ENCODE data around the gene NHEJ1. TPM values are rescaled to one million over a fixed set of nuclear protein-coding genes. Genes with fewer than 3 reads are reported as not detected.

Gene NHEJ1
- total RNA-seq, 2 experiments from 2014 or later: 22.4 to 26.3 TPM

- peaks cover 4% of the 10 kb centered on the region for H3K36me3 Mint-ChIP-seq (ENCODE audit: low read depth)
Measured at GRCh38 chr2:219090436-219091299, 69.9 kb downstream of the NHEJ1 start.

DNA sequence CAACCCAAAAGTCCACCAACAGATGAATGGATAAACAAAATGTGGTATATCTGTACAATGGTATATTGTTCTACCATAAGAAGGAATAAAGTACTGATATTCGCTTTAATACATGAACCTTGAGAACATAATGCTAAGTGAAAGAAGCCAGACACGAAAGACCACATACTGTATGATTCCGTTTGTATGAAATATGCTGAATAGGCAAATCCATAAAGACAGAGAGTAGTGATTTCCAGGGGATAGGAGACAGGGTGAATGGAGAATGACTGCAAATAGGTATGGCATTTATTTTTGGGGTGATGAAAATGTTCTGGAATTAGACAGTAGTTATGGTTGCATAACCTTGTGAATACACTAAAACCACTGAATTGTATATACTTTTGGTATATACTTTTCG lies 71.3 kb downstream of the NHEJ1 start:
- ATAC-seq (no peak), DNase-seq (no peak)
- H3K4me3 Mint-ChIP-seq: no peak overlapping the region
- no peaks in the 10 kb centered on the region for H3K27me3 Mint-ChIP-seq
- ChIA-PET CTCF (interaction anchor here (1.3 to 3.4 kb wide), 5 partner anchors 15 to 60 kb away, joined by 4 to 13 read pairs (median 11); no protein-coding TSS in a partner anchor), POLR2A (no interaction called here)
- intact Hi-C loops (cut with micrococcal nuclease): no loop called here
- H3K27ac Mint-ChIP-seq: no peak overlapping the region
- H3K9me3 Mint-ChIP-seq: no peaks in the 10 kb centered on the region
- peaks cover 3% of the 10 kb centered on the region for H3K36me3 Mint-ChIP-seq (ENCODE audit: low read depth)
- H3K4me1 Mint-ChIP-seq (ENCODE audit: low read depth): peaks cover 14% of the 10 kb centered on the region
- TF ChIP-seq, protein P1, sequence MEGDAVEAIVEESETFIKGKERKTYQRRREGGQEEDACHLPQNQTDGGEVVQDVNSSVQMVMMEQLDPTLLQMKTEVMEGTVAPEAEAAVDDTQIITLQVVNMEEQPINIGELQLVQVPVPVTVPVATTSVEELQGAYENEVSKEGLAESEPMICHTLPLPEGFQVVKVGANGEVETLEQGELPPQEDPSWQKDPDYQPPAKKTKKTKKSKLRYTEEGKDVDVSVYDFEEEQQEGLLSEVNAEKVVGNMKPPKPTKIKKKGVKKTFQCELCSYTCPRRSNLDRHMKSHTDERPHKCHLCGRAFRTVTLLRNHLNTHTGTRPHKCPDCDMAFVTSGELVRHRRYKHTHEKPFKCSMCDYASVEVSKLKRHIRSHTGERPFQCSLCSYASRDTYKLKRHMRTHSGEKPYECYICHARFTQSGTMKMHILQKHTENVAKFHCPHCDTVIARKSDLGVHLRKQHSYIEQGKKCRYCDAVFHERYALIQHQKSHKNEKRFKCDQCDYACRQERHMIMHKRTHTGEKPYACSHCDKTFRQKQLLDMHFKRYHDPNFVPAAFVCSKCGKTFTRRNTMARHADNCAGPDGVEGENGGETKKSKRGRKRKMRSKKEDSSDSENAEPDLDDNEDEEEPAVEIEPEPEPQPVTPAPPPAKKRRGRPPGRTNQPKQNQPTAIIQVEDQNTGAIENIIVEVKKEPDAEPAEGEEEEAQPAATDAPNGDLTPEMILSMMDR (IDR thresholded peaks at IDR 0.05): no peak

More at GRCh38 chr2:219090436-219091299, 69.9 kb downstream of the NHEJ1 start:
- H3K9me3 Mint-ChIP-seq: no peaks in the 10 kb centered on the region
- H3K4me1 Mint-ChIP-seq (ENCODE audit: low read depth): peaks cover 8% of the 10 kb centered on the region
- ATAC-seq (no peak), DNase-seq (no peak)
- H3K4me3 Mint-ChIP-seq: no peak overlapping the region
- ChIA-PET CTCF (interaction anchor here (0.7 to 3.9 kb wide), 11 partner anchors 9 to 61 kb away, joined by 3 to 22 read pairs (median 3); no protein-coding TSS in a partner anchor), POLR2A (interaction anchor here (0.7 kb wide), 1 partner anchor 32 kb away, joined by 3 read pairs; no protein-coding TSS in a partner anchor)
- no peaks in the 10 kb centered on the region for H3K27me3 Mint-ChIP-seq
- intact Hi-C loops (cut with micrococcal nuclease): no loop called here
- TF ChIP-seq, protein P1 (IDR thresholded peaks at IDR 0.05): no peak
- H3K27ac Mint-ChIP-seq: no peak overlapping the region

GRCh38 chr2:219087848-219088247 lies 72.8 kb downstream of the NHEJ1 start:
- CTCF ChIA-PET: interaction anchor here (0.7 to 3.4 kb wide), 11 partner anchors 13 to 91 kb away, joined by 3 to 13 read pairs (median 4); no protein-coding TSS in a partner anchor

DNA sequence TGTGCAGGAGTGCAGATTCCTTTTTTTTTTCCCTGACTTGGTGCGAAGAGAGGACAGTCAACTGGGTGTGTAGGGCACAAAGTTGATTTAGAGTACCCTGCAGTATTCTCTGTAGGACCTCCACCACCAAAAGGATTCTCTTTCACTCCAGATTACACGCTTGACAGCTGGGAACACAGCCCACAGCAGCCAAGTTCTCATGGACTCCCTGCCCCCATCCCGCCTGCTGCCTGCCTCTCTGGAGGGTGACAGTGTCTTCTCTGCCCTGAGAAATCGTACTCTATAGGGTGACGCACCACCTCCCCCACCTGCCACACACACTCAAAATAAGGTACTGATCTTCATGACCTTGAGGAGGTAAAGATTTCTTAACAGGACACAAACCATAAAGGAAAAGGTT lies 73.3 kb downstream of the NHEJ1 start:
- ATAC-seq (no peak), DNase-seq (no peak)
- Mint-ChIP-seq H3K4me1 (ENCODE audit: low read depth) (peaks cover 14% of the 10 kb centered on the region), H3K9me3 (no peaks in the 10 kb centered on the region), H3K27ac (no peak overlapping the region), H3K4me3 (no peak overlapping the region), H3K36me3 (ENCODE audit: low read depth) (no peaks in the 10 kb centered on the region), H3K27me3 (no peaks in the 10 kb centered on the region)
- ChIA-PET POLR2A (interaction anchor here (0.6 kb wide), 1 partner anchor 106 kb away, joined by 4 read pairs; no protein-coding TSS in a partner anchor), CTCF (interaction anchor here (1.3 to 3.4 kb wide), 8 partner anchors 9 to 72 kb away, joined by 4 to 24 read pairs (median 8); no protein-coding TSS in a partner anchor)
- TF ChIP-seq, protein P1 (IDR thresholded peaks at IDR 0.05): no peak
- intact Hi-C loops (cut with micrococcal nuclease): no loop called here

More at GRCh38 chr2:219087848-219088247, 72.8 kb downstream of the NHEJ1 start:
- H3K36me3 Mint-ChIP-seq (ENCODE audit: low read depth): no peaks in the 10 kb centered on the region
- intact Hi-C loops (cut with micrococcal nuclease): no loop called here
- ATAC-seq (no peak), DNase-seq (no peak)
- H3K27ac Mint-ChIP-seq: no peak overlapping the region
- no peaks in the 10 kb centered on the region for H3K9me3 Mint-ChIP-seq
- TF ChIP-seq, protein P1 (IDR thresholded peaks at IDR 0.05): no peak
- peaks cover 14% of the 10 kb centered on the region for H3K4me1 Mint-ChIP-seq (ENCODE audit: low read depth)
- no peak overlapping the region for H3K4me3 Mint-ChIP-seq
- no peaks in the 10 kb centered on the region for H3K27me3 Mint-ChIP-seq
- POLR2A ChIA-PET: interaction anchor here (0.6 kb wide), 1 partner anchor 67 kb away, joined by 3 read pairs; no protein-coding TSS in a partner anchor

DNA sequence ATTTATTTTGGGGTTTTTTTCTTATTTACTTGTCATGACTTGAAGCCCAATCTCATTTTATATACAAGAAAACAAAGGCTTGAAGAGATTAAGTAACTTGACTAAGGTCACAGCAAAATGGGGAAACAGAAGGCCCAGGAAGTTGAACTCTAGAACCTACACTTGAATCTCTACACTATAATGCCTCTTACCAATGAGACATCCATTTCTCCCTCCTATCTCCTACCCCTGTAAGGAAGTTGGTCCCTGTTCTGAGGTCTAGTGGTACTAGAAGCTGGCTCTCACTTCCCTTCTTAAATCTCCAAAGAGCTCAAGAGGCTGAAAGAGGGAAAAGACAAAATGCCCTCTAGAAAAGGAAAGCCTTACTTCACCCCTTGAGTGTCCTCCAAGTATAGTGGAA lies 74.4 kb downstream of the NHEJ1 start:
- TF ChIP-seq, protein P1 (IDR thresholded peaks at IDR 0.05): no peak
- peaks cover 14% of the 10 kb centered on the region for H3K4me1 Mint-ChIP-seq (ENCODE audit: low read depth)
- no peaks in the 10 kb centered on the region for H3K36me3 Mint-ChIP-seq (ENCODE audit: low read depth)
- H3K27ac Mint-ChIP-seq: no peak overlapping the region
- H3K9me3 Mint-ChIP-seq: no peaks in the 10 kb centered on the region
- POLR2A ChIA-PET: no interaction called here
- no peak for DNase-seq
- H3K4me3 Mint-ChIP-seq: no peak overlapping the region
- intact Hi-C loops (cut with micrococcal nuclease): no loop called here
- CTCF ChIA-PET: interaction anchor here (0.8 to 3.4 kb wide), 7 partner anchors 10 to 68 kb away, joined by 3 to 24 read pairs (median 9); no protein-coding TSS in a partner anchor
- H3K27me3 Mint-ChIP-seq: no peaks in the 10 kb centered on the region
- no peak for ATAC-seq

Measured in activated CD8-positive, alpha-beta T cell treated with anti-CD3 and anti-CD28 coated beads for 36 hours (primary cell).